H1 (cell line): ENCODE measurements around the gene FAM76B. TPM values are rescaled to one million over a fixed set of nuclear protein-coding genes. Genes with fewer than 3 reads are reported as not detected.

Source experiments
- CTCF ChIA-PET: fragments of 300-600 bp; sonication (Branson Sonifier 250); formaldehyde crosslinking; loops from one replicate; lab custom pipeline; 2021; ENCODE audit not compliant: partially characterized antibody; lab: Charles Lee
- POLR2A ChIA-PET: fragments of 300-600 bp; sonication (Branson Sonifier 250); formaldehyde crosslinking; loops from one replicate; lab custom pipeline; 2021; ENCODE audit warnings: inconsistent platforms; ENCODE audit not compliant: partially characterized antibody; lab: Charles Lee
- DNase-seq, 2 experiments: peaks; one replicate each; pipeline versions ENCODE4 v3.0.0 to v3.0.0-alpha.2; 2010 to 2022; ENCODE audit warnings: low spot score in 2 of 2, low read depth in 1 of 2, mixed read lengths in 1 of 2
- FAIRE-seq: peaks from 2 replicates; lab custom pipeline; 2011; peaks lifted over from hg19 to GRCh38; lab: Jason Lieb, UNC
- H2AFZ ChIP-seq: 2 replicates; pipeline ENCODE4 v1.8.1; 2012; ENCODE audit warnings: low read length, inconsistent platforms
- H2AK5ac ChIP-seq: 2 replicates; pipeline ENCODE4 v1.6.1; 2013; ENCODE audit warnings: low read depth, low read length
- H2BK120ac ChIP-seq: replicated peaks from 2 replicates; pipeline ENCODE3; 2013; ENCODE audit warnings: low read depth, low read length, inconsistent platforms
- H2BK12ac ChIP-seq: 2 replicates; pipeline ENCODE4 v1.6.1; 2013; ENCODE audit warnings: low read depth, low read length
- H2BK15ac ChIP-seq: 2 replicates; pipeline ENCODE4 v1.6.1; 2013; ENCODE audit warnings: low read length
- H2BK20ac ChIP-seq: 2 replicates; pipeline ENCODE4 v1.6.1; 2013; ENCODE audit warnings: low read length
- H2BK5ac ChIP-seq: 2 replicates; pipeline ENCODE4 v1.6.1; 2013; ENCODE audit warnings: low read depth, low read length
- H3K14ac ChIP-seq: 2 replicates; pipeline ENCODE4 v1.6.1; 2013; ENCODE audit warnings: inconsistent platforms; ENCODE audit not compliant: insufficient read length
- H3K18ac ChIP-seq: 2 replicates; pipeline ENCODE4 v1.6.1; 2013; ENCODE audit warnings: low read length; ENCODE audit errors: extremely low read depth
- H3K23ac ChIP-seq: 2 replicates; pipeline ENCODE4 v1.6.1; 2013; ENCODE audit warnings: inconsistent platforms; ENCODE audit not compliant: insufficient read length
- H3K23me2 ChIP-seq: 2 replicates; pipeline ENCODE4 v1.6.1; 2013; ENCODE audit warnings: low read depth, low read length
- H3K27ac ChIP-seq: 2 replicates; pipeline ENCODE4 v1.6.1; 2011; ENCODE audit warnings: low read depth, low read length, inconsistent platforms
- H3K27me3 ChIP-seq, 4 experiments: replicated peaks in 1 of 4; 1 replicate in 1 of 4; 2 replicates in 3 of 4; pipeline versions ENCODE4 v1.6.1 to v1.8.1; 2011 to 2013; ENCODE audit warnings: low read length in 3 of 4, mild to moderate bottlenecking in 3 of 4, inconsistent platforms in 2 of 4, mixed read lengths in 2 of 4, moderate library complexity in 1 of 4; ENCODE audit not compliant: control insufficient read depth in 3 of 4, insufficient read depth in 3 of 4; ENCODE audit errors: extremely low read depth in 1 of 4
- H3K36me3 ChIP-seq, 4 experiments: 2 replicates each; pipeline versions ENCODE4 v1.6.1 to v1.8.1; 2011 to 2013; ENCODE audit warnings: mild to moderate bottlenecking in 4 of 4, low read length in 3 of 4, moderate library complexity in 2 of 4, control low read depth in 1 of 4, inconsistent platforms in 1 of 4; ENCODE audit not compliant: insufficient read depth in 4 of 4, control insufficient read depth in 2 of 4
- H3K4ac ChIP-seq: replicated peaks from 2 replicates; pipeline ENCODE3; 2013; ENCODE audit warnings: low read length, low read depth, mixed read lengths, inconsistent platforms; ENCODE audit not compliant: insufficient read length
- H3K4me1 ChIP-seq, 4 experiments: replicated peaks in 1 of 4; 1 replicate in 1 of 4; 2 replicates in 3 of 4; pipeline versions ENCODE4 v1.6.1 to v1.8.1; 2011 to 2013; ENCODE audit warnings: low read length in 3 of 4, inconsistent platforms in 2 of 4, mixed read lengths in 1 of 4; ENCODE audit not compliant: insufficient read depth in 4 of 4, control insufficient read depth in 3 of 4
- H3K4me2 ChIP-seq, 2 experiments: 2 replicates each; pipeline versions ENCODE4 v1.6.1 to v1.8.1; 2011 to 2013; ENCODE audit warnings: low read depth in 2 of 2, low read length in 2 of 2, control low read depth in 1 of 2, inconsistent platforms in 1 of 2, mild to moderate bottlenecking in 1 of 2; ENCODE audit not compliant: insufficient read depth in 1 of 2
- H3K4me3 ChIP-seq, 4 experiments: fragments of 200-600, 300-600 bp in 1 of 4; sonication (generic), shearing (Covaris generic), sonication (Bioruptor Twin) in 1 of 4; 2 replicates each; pipeline versions ENCODE4 v1.5.1 to v1.8.1; 2011 to 2016; ENCODE audit warnings: low read length in 4 of 4, low read depth in 3 of 4, control low read depth in 2 of 4, inconsistent platforms in 2 of 4, mild to moderate bottlenecking in 2 of 4, mixed read lengths in 1 of 4, moderate library complexity in 1 of 4; ENCODE audit not compliant: insufficient read depth in 2 of 4; ENCODE audit errors: extremely low read depth in 1 of 4
- H3K56ac ChIP-seq: replicated peaks from 2 replicates; pipeline ENCODE3; 2013; ENCODE audit warnings: low read depth, mild to moderate bottlenecking, mixed read lengths, low read length, inconsistent platforms; ENCODE audit not compliant: insufficient read length
- H3K79me1 ChIP-seq: 2 replicates; pipeline ENCODE4 v1.6.1; 2013; ENCODE audit warnings: low read depth, low read length, control low read depth
- H3K79me2 ChIP-seq, 2 experiments: 2 replicates each; pipeline versions ENCODE4 v1.6.1 to v1.8.1; 2012 to 2013; ENCODE audit warnings: low read length in 2 of 2, mild to moderate bottlenecking in 2 of 2, inconsistent platforms in 1 of 2; ENCODE audit not compliant: insufficient read depth in 2 of 2, control insufficient read depth in 1 of 2
- H3K9ac ChIP-seq, 4 experiments: replicated peaks in 1 of 4; 1 replicate in 1 of 4; 2 replicates in 3 of 4; pipeline versions ENCODE4 v1.6.1 to v1.8.1; 2011 to 2013; ENCODE audit warnings: low read depth in 3 of 4, low read length in 3 of 4, control low read depth in 2 of 4, mild to moderate bottlenecking in 2 of 4, moderate library complexity in 2 of 4, inconsistent platforms in 1 of 4; ENCODE audit errors: extremely low read depth in 1 of 4
- H3K9me3 ChIP-seq, 2 experiments: 2 replicates each; pipeline versions ENCODE4 v1.6.1 to v1.8.1; 2012 to 2013; ENCODE audit warnings: mild to moderate bottlenecking in 2 of 2, moderate library complexity in 2 of 2, control low read depth in 1 of 2, inconsistent platforms in 1 of 2, low read depth in 1 of 2, low read length in 1 of 2, mixed read lengths in 1 of 2; ENCODE audit not compliant: insufficient read depth in 2 of 2
- H4K20me1 ChIP-seq, 2 experiments: replicated peaks in 1 of 2; 2 replicates each; pipeline versions ENCODE3 to v1.8.1; 2011 to 2013; ENCODE audit warnings: inconsistent platforms in 2 of 2, low read length in 2 of 2, mild to moderate bottlenecking in 1 of 2; ENCODE audit not compliant: insufficient read depth in 2 of 2, control insufficient read depth in 1 of 2
- H4K5ac ChIP-seq: 2 replicates; pipeline ENCODE4 v1.6.1; 2013; ENCODE audit warnings: low read length, low read depth, mixed read lengths, inconsistent platforms; ENCODE audit not compliant: insufficient read length
- H4K8ac ChIP-seq: 2 replicates; pipeline ENCODE4 v1.8.0; 2013; ENCODE audit warnings: mild to moderate bottlenecking, moderate library complexity, low read length, inconsistent platforms; ENCODE audit not compliant: insufficient read depth; ENCODE audit errors: extremely low read depth
- H4K91ac ChIP-seq: replicated peaks from 2 replicates; pipeline ENCODE3; 2013; ENCODE audit warnings: low read length, mixed read lengths, inconsistent platforms; ENCODE audit not compliant: insufficient read length
- JUN ChIP-seq: IDR thresholded peaks from 2 replicates; pipeline ENCODE4 v1.6.1; 2011; ENCODE audit warnings: low read depth, mild to moderate bottlenecking, improper control_type of control experiment, low read length
- MAX ChIP-seq: IDR thresholded peaks from 2 replicates; pipeline ENCODE4 v1.6.1; 2012; ENCODE audit warnings: inconsistent platforms
- WGBS, 2 experiments: shearing (Covaris generic) in 1 of 2; methylation state at CpG; one replicate each; pipeline versions ENCODE4 v1.1.6 to v1.1.7; 2013 to 2015; ENCODE audit warnings: low lambda C conversion rate in 2 of 2, mixed read lengths in 2 of 2, inconsistent platforms in 1 of 2, low coverage in 1 of 2, missing lambda C conversion rate in 1 of 2; ENCODE audit not compliant: insufficient replicate concordance in 2 of 2, insufficient coverage in 1 of 2, insufficient read length in 1 of 2; ENCODE audit errors: extremely low coverage in 1 of 2, missing lambda C conversion rate in 1 of 2; 5-methylcytosine and 5-hydroxymethylcytosine counted together
- polyA plus RNA-seq, 7 experiments: library from polyadenylated mRNA; depleted of rRNA in 3 of 7; stranded (reverse) in 5 of 7; unstranded in 2 of 7; fragments of >200 nt in 5 of 7; fragments of 200-250 nt in 2 of 7; gene quantifications; 1 replicate in 5 of 7; 2 replicates in 1 of 7; 4 replicates in 1 of 7; pipeline versions ENCODE4 v1.2.1 to v1.2.3, GENCODE V29; 2011 to 2013; ENCODE audit warnings: missing spikeins in 2 of 7, mixed read lengths in 2 of 7
- total RNA-seq: library from RNA; stranded (reverse); fragmentation: NEBNext Ultra II Directional; extraction: Animal tissue kit (Norgen Biotek cat#: 25700); gene quantifications from 2 replicates; pipeline ENCODE4 v1.2.1, GENCODE V29; 2021

FAM76B gene
- total and polyA plus RNA-seq, 2 of the 8 experiments (the other 6 are each of a cell fraction or from before 2014, with no cell fraction given) = 11.0 to 22.3 TPM

DNA sequence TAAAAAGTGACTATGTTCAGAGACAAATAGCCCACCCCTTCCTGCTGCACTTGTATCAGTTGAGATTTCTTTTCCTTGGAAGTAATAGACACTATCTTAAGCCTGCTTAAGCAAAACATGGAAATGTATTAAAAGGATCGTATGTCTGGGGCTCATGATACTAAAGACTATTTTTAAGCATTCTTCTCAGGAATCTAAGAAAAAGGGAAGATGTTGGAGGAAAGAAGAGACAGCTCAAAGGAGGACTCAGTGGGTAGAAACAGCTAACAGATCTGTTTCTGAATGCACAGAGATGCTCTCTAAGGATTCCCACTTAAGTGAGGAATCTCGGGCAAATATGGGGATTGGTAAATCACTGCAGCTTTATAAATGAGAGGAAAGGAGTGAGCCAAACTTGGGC is 62.5 kb downstream of the FAM76B start:
- Histone ChIP-seq H3K4ac (no peak overlapping the region), H3K27me3 (no peaks in the 10 kb centered on the region), H3K79me2 (no peaks in the 10 kb centered on the region), H3K27ac (no peak overlapping the region), H3K9ac (no peak overlapping the region), H2BK5ac (no peak overlapping the region), H2BK12ac (no peak overlapping the region), H4K8ac (no peak overlapping the region), H4K91ac (no peak overlapping the region), H3K23ac (no peak overlapping the region), H3K18ac (no peak overlapping the region), H4K5ac (no peak overlapping the region), H3K4me1 (no peaks in the 10 kb centered on the region), H3K14ac (no peak overlapping the region), H2BK15ac (no peak overlapping the region), H3K9me3 (no peaks in the 10 kb centered on the region), H3K4me3 (no peak overlapping the region), H3K23me2 (no peaks in the 10 kb centered on the region), H3K36me3 (no peaks in the 10 kb centered on the region), H3K79me1 (no peaks in the 10 kb centered on the region), H2AK5ac (no peak overlapping the region), H2AFZ (no peak overlapping the region), H3K56ac (no peak overlapping the region), H2BK120ac (no peak overlapping the region), H4K20me1 (no peaks in the 10 kb centered on the region), H3K4me2 (no peak overlapping the region), H2BK20ac (no peak overlapping the region)
- FAIRE-seq (no peak), DNase-seq (no peak)
- WGBS, 2 experiments = 89% methylated on average over 2 of the region's 2 CpGs; no CpG with 5 or more reads in 1 of the 2 experiments
- CTCF ChIA-PET = interaction anchor here (0.8 to 5.0 kb wide), 4 partner anchors 11 to 575 kb away, joined by 3 to 18 read pairs (median 4); no protein-coding TSS in a partner anchor
- POLR2A ChIA-PET = no interaction called here
- no peak for TF ChIP-seq JUN
- no peak for TF ChIP-seq MAX
